ENCODE measurements around the gene NPC2. TPM values are rescaled to one million over a fixed set of nuclear protein-coding genes. Genes with fewer than 3 reads are reported as not detected.

NPC2 gene
- total RNA-seq, 1 experiment from 2014 or later: 291 TPM

GRCh38 chr14:74535756-74536325 lies 42.7 kb upstream of the NPC2 start:
- Histone ChIP-seq H3K4me3 (ENCODE audit: low read depth, low read length) (no peak overlapping the region), H3K9me3 (no peaks in the 10 kb centered on the region), H3K27me3 (replicated peaks; ENCODE audit: control insufficient read depth, insufficient read depth, low read length) (no peaks in the 10 kb centered on the region), H3K36me3 (ENCODE audit: control insufficient read depth, insufficient read depth, low read length) (no peaks in the 10 kb centered on the region), H3K4me1 (no peaks in the 10 kb centered on the region)
- H3K36me3 Mint-ChIP-seq (ENCODE audit: insufficient read depth, unreplicated experiment): no peaks in the 10 kb centered on the region
- TF ChIP-seq CTCF (IDR thresholded peaks at IDR 0.05; ENCODE audit: insufficient read depth in 1 of 2, low read depth in 1 of 2, low read length in 1 of 2, severe bottlenecking in 1 of 2, unreplicated experiment in 1 of 2): no peak
- no peak for DNase-seq
- no peak overlapping the region for H3K27ac Mint-ChIP-seq (ENCODE audit: unreplicated experiment)
- ChIA-PET CTCF (interaction anchor here (0.6 kb wide), 1 partner anchor 42 kb away, joined by 4 read pairs; the partner anchor contains the start of gene ISCA2), POLR2A (no interaction called here)
- intact Hi-C loops (cut with micrococcal nuclease; ENCODE audit: unreplicated experiment): no loop called here
- H3K27me3 Mint-ChIP-seq (ENCODE audit: insufficient read depth, unreplicated experiment): no peaks in the 10 kb centered on the region
- H3K4me3 Mint-ChIP-seq (ENCODE audit: unreplicated experiment): no peak overlapping the region
- no TSS peak for BruUV-seq (replicated peaks)
- no peaks in the 10 kb centered on the region for H3K4me1 Mint-ChIP-seq (ENCODE audit: low read depth, unreplicated experiment)
- no peaks in the 10 kb centered on the region for H3K9me3 Mint-ChIP-seq (ENCODE audit: unreplicated experiment)

- no peak overlapping the region for H3K27ac Mint-ChIP-seq (ENCODE audit: unreplicated experiment)
- Histone ChIP-seq H3K27me3 (replicated peaks; ENCODE audit: control insufficient read depth, insufficient read depth, low read length) (no peaks in the 10 kb centered on the region), H3K36me3 (ENCODE audit: control insufficient read depth, insufficient read depth, low read length) (no peaks in the 10 kb centered on the region), H3K9me3 (no peaks in the 10 kb centered on the region), H3K4me3 (ENCODE audit: low read depth, low read length) (no peak overlapping the region), H3K4me1 (no peaks in the 10 kb centered on the region)
- H3K27me3 Mint-ChIP-seq (ENCODE audit: insufficient read depth, unreplicated experiment): no peaks in the 10 kb centered on the region
- H3K36me3 Mint-ChIP-seq (ENCODE audit: insufficient read depth, unreplicated experiment): no peaks in the 10 kb centered on the region
- intact Hi-C loops (cut with micrococcal nuclease; ENCODE audit: unreplicated experiment): no loop called here
- no peak for TF ChIP-seq CTCF (IDR thresholded peaks at IDR 0.05; ENCODE audit: insufficient read depth in 1 of 2, low read depth in 1 of 2, low read length in 1 of 2, severe bottlenecking in 1 of 2, unreplicated experiment in 1 of 2)
- H3K9me3 Mint-ChIP-seq (ENCODE audit: unreplicated experiment): no peaks in the 10 kb centered on the region
- CTCF ChIA-PET: no interaction called here
- H3K4me1 Mint-ChIP-seq (ENCODE audit: low read depth, unreplicated experiment): no peaks in the 10 kb centered on the region
- no peak for DNase-seq
- H3K4me3 Mint-ChIP-seq (ENCODE audit: unreplicated experiment): no peak overlapping the region
- BruUV-seq (replicated peaks): no TSS peak
- POLR2A ChIA-PET: no interaction called here
Measured at GRCh38 chr14:74533576-74533975, 40.5 kb upstream of the NPC2 start.

GRCh38 chr14:74532246-74532645 lies 39.1 kb upstream of the NPC2 start:
- Mint-ChIP-seq H3K36me3 (ENCODE audit: insufficient read depth, unreplicated experiment) (no peaks in the 10 kb centered on the region), H3K27me3 (ENCODE audit: insufficient read depth, unreplicated experiment) (no peaks in the 10 kb centered on the region), H3K27ac (ENCODE audit: unreplicated experiment) (no peak overlapping the region), H3K4me1 (ENCODE audit: low read depth, unreplicated experiment) (no peaks in the 10 kb centered on the region), H3K4me3 (ENCODE audit: unreplicated experiment) (no peak overlapping the region), H3K9me3 (ENCODE audit: unreplicated experiment) (no peaks in the 10 kb centered on the region)
- ChIA-PET CTCF (no interaction called here), POLR2A (no interaction called here)
- DNase-seq: no peak
- Histone ChIP-seq H3K27me3 (replicated peaks; ENCODE audit: control insufficient read depth, insufficient read depth, low read length) (no peaks in the 10 kb centered on the region), H3K9me3 (no peaks in the 10 kb centered on the region), H3K4me1 (no peaks in the 10 kb centered on the region), H3K4me3 (ENCODE audit: low read depth, low read length) (no peak overlapping the region), H3K36me3 (ENCODE audit: control insufficient read depth, insufficient read depth, low read length) (no peaks in the 10 kb centered on the region)
- intact Hi-C loops (cut with micrococcal nuclease; ENCODE audit: unreplicated experiment): no loop called here
- TF ChIP-seq CTCF (IDR thresholded peaks at IDR 0.05; ENCODE audit: insufficient read depth in 1 of 2, low read depth in 1 of 2, low read length in 1 of 2, severe bottlenecking in 1 of 2, unreplicated experiment in 1 of 2): no peak
- no TSS peak for BruUV-seq (replicated peaks)

Data from Caco-2 (cell line).